AG20443 (cell line): Measurements from ENCODE around the gene ERCC6L2.

ENCODE experiments used
- DNase-seq: peaks from one replicate; pipeline ENCODE4 v3.0.0; 2012; ENCODE audit warnings: low spot score, mixed read lengths

ERCC6L2 gene

DNA sequence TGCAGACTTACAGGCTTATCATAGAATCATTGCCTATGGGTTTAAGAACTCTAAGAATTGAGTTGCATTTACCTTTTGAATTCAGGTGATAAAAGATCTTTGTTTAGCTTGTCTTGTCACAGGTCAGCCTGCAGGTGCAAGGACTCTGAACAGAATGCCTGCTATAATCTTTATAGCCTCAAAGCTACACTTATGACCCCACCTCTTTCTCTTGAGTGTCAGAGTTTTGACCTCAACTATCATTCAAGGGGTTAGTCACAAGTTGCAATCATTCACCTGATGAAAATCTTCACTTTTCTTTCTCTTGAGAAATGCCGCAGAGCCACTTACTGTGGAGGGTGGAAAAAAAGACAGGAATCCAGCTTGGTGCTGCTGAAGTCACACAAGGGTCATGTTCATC, 49.5 kb downstream of the ERCC6L2 start:
- DNase-seq, result no peak

DNA sequence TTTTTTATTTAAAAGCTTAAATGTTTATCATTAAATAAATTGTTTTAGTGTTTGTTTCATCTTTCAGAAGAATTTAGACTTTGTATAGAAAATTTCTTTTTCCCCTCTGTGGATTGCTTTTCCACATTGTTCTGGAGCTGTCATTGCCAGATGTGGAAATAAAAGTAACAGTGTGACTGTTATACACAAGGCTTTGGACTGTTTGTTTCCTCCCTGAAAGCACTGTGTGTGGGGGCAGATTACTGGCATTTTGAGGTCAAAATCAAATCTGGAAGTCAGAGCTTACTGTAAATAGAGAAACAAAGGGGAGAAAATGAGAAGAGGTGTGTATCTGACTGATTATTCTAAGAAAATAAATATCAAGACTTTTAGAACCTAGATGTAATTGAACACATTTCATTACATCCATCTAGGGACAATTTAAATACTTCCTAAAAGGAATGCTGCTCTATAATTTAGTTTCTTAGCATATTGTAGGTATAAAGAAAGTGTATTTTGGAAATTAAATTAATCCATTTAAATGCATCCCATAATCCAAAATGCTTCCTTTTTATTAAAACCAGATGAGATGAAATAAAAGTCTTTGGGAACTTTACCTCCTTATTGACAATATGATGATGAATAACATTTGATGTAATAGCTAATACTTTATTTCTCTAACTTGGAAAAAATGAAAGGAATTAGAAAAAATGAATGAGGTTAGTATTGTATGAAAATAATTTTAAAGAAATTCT, 51.9 kb downstream of the ERCC6L2 start:
- no peak for DNase-seq

DNA sequence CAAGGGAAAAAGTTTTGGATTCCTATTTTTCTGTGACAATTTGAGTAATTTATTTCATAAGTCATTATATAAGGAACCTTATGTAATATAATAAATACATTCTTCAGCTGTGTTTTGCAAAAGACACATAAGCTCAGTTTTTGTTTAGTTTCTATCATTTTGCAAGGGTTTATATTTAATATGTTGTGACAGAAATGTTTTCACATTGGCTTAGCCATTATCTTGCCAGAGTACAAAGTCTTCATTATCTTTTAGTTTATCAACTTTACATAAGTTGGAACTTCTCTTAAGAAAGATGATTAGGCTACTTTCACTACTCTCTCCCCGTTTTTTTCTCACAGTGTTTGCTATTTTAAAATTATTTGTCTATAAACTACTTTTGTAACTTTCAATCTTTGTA, 54.8 kb downstream of the ERCC6L2 start:
- DNase-seq, result no peak

DNA sequence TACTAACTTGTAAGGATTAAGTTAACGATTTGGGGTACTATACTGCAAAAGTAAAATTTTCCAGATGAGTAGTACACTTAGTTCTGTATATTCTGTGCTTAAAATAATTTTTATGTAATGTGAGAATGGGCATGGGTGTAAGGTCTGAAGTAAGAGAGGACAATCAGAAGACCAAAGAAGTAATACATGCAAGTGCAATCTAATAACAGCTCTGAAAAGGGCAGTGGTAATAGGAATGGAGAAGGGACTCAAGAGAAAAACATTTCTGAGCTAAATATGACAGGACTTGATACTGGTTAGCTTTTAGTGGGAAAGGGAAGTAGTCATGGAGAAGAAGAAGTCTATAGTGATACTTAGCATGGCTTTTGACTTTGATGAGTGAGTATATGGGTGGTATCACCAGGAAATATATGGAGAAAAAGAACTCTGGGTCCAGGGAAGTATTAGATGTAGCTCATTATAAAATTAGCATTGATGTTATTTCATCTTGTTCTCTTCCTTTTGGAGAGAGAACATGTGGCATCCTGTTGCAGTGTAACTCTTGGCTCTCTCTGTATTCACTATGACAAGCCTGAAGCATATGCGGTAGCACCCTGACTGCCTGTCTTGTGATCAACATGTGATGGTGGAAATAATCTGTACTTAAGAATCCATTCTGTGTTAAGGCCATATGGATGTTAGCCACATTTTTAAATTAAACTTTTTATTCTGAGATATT, 60.5 kb downstream of the ERCC6L2 start:
- DNase-seq, result no peak

DNA sequence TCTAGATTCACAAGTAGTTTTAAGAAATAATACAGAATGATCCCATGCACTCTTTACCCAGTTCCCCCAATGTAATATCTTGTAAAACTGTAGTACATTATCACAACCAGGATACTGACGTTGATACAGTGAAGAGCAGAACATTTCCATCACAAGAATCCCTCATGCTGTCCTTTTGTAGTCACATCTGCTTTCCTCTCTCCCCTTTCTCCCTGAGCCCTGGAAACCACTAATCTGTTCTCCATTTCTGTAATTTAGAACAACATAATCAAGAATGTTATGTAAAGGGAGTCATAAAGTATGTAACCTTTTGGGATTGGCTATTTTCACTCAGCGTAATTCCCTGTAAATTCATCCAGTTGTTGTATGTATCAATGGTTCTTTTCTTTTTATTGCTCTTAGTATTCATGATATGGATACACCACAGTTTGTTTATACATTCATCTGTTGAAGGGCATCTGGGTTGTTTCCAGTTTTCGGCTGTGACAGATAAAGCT, 61.1 kb downstream of the ERCC6L2 start:
- no peak for DNase-seq

DNA sequence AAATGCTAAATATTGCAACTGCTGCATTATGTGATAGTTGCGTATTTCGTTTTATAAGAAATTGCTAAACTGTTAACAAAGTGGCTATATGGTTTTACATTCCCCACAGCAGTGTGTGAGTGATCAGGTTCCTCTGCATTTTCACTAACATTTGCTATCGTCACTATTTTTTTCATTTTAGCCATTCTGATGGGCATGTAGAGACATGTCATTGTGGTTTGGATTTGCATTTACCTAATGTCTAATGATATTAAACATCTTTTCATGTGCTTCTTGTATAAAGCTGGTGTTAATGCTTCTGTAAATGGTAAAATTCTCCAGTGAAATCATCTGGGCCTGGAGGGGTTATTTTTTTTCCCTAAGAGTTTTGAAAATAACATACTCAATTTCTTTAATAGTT, 61.6 kb downstream of the ERCC6L2 start:
- no peak for DNase-seq

DNA sequence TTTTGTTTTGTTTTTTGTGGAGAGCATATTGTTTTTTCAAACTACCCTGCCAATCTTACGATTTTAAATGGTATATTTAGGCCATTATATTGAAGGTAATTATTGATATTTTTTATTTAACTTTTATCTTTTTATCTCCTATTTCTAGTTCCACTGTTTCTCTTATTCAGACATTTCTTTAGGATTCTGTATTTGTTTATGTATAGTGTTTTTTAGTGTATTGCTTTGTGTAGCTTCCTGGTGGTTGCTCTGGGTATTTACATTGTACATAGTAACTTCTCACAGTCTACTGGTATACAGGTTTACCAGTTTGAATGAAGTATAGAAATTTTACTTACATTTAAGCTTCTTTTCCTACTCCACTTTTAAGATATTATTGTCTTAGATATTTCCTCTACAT, 63.2 kb downstream of the ERCC6L2 start:
- no peak for DNase-seq

DNA sequence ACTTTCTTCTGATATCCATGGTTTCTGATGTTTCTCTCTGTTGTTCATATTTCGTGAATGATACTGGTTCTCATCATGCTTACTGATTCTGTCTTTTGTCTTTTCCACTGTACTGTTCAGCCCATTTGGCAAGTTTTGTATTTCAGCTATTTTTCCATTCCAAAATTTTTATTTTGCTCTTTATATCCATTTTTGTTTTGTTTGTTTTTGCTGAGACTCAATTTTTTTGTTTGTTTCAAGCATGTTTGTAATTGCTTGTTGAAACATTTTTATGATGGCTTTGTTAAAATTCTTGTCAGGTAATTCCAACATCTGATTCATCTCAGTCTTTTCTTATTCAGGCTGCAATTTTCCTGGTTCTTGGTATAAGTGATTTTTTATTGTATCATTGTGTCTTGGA, 64.0 kb downstream of the ERCC6L2 start:
- no peak for DNase-seq

DNA sequence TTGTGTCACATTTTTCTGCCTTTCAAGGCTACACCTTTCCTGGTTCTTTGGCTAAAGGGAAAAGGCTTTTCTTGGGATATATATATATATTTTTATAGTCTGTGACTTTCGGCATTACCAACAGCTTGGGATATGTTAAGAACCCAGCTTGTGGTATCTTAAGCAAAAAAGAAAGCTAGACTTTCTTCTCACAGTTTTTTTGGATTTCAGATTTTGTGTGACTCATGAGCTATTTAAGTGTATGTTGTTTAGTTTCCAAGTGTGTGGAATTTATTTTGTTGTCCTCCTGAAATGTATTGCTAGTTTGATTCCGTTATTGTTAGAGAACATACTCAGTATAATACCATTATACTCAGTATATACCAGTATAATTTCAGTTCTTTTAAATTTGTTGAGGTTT, 64.8 kb downstream of the ERCC6L2 start:
- DNase-seq, result no peak

DNA sequence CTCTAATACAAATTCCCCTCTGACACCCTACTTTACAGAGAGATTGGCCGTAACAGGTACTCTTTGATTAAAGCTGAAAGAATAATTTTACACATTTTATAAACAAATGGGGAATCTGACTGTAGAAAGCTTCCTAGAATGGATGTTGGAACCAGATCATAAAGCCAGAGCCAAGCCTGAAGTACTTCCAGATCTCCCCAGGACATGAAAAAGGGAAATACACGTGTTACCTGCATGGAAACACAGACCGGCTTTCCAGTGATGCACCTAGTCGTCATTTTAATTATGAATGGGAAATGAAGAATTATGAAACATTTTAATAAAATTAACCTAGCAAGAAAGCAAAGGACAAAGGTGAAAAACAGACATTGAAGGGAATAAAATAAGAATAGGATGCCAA, 66.5 kb downstream of the ERCC6L2 start:
- DNase-seq, result no peak

DNA sequence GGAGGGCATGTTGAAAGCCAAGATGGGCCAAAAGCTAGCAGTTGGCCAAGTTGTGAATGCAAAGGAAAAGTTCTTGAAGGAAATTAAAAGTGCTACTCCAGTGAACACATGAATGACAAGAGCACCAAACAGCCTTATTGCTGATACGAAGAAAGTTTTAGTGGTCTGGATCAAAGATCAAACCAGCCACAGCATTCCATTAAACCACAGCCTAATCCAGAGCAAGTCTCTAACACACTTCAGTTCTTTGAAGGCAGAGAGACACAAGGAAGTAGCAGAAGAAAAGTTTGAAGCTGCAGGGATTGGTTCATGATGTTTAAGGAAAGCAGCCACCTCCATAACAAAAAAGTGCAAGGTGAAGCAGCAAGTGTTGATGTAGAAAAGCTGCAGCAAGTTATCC, 71.6 kb downstream of the ERCC6L2 start:
- DNase-seq, result no peak

DNA sequence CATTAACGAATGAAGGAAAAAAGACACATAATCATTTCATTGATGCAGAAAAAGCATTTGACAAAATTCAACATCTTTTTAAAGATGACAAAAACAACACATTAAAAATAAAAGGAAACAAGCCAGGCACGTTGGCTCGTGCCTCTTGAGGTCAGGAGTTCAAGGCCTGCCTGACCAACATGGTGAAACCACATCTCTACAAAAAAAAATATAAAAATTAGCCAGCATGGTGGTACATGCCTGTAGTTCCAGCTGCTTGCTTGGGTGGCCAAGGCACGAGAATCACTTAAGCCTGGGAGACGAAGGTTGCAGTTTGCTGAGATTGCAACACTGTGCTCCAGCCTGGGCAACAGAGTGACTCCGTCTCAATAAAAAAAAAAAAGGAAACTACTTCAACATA, 77.0 kb downstream of the ERCC6L2 start:
- no peak for DNase-seq

DNA sequence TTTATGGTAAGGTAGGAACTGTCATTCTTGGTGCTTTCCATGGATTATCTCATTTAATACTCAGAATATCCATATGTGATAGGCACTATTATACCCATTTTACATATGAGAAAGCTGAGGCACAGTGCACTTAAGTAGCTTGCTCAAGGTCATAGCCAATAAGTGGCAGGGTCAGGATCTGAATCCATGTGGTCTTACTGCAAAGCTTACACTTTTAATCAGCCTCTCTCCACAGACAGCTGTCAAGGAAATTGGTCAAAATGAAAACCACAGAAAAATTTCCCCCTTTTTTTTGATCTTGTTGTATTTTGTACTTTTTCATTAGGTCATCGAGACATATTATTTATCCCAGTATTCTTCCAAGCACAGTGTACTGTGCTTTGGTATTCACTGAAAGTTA, 78.5 kb downstream of the ERCC6L2 start:
- no peak for DNase-seq

DNA sequence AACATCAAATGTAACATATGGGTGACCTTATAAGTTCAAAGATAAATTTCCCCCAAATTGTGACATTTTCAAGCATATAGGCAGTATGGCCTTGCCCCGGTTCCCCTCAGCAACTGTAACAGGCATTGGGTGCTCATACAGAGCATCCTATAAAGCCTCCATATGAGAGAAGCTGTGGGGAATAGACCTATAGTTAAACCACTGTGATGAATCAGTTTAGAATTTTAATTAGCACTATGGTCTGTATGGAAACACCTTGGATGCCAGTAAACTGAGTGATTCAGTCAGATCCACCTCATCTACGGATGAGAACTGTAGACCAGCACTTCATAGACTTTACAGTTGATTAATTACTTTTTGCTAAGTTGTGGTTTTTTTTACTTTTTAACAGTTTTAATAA, 79.4 kb downstream of the ERCC6L2 start:
- DNase-seq, result no peak

DNA sequence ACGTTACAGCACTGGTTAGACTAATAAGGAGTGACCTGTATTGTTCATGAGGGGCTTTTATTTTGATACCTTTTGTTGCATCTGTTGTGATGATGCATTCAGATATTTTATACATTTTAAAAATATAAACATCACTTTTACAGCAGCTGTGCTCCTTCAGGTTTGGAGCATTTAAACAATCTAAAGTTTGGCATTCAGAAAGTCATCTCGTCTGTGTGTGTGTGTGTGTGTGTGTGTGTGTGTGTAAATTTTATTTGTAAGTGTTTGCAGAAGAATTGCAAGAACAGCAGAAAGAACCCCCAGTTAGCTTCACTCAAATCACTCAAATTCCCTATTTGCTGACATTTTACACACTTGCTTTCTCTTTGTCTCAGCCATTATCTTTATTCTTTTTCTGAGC, 87.4 kb downstream of the ERCC6L2 start:
- DNase-seq, result no peak

DNA sequence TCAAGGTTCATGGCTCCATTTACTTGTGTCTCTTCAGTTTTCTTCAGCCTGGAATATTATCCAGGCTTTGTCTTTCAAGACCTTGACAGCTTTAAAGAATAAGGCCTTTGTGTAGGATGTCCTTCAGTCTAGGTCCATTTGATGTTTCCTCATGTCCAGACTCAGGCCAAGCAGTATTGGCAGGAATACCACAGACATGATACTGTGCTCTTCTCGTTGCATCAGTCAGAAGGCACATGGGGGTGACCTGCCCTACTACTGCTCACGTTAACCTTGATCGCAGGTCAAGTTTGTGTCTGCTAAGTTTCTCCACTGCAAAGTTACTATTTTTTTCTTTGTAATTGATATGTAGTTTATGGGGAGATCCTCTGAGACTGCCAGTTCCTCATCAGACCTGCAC, 88.2 kb downstream of the ERCC6L2 start:
- no peak for DNase-seq

DNA sequence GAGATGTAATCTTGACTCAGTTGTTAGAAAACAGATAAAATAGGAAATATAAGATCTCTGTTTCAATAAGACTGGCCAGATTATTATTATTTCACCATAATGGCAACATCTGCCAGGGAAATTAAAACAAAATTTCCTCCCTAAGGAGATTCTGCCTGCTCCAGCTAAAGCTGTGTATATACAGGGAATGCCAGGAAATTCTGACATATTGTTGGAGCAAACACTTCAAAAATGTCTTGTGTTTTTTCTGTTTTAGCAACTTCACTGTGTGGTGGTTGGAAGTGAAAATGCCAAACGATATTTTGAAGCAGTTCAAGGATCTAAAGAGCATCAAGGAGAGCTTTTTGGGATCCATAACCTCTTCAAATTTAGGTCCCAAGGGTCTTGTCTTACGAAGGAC, 90.8 kb downstream of the ERCC6L2 start:
- DNase-seq, result no peak

DNA sequence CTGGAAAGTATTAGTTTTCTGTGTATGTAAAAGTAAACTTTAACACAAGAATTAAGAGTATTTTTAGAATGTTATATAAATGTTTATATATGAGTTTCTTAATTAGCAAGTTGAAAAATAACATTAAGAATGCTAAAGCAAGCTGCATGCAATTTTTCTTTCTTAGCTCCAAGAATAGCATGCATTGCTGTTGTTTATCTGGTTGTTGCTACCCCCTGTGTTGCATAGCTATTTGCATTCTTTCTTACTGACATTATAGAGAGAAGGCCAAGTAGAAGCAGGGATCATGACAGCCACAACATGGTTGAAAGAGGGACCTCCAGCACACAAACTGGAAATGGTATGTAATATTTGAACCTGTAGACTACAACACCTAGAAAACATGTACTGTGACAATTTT, 94.8 kb downstream of the ERCC6L2 start:
- DNase-seq, result no peak

DNA sequence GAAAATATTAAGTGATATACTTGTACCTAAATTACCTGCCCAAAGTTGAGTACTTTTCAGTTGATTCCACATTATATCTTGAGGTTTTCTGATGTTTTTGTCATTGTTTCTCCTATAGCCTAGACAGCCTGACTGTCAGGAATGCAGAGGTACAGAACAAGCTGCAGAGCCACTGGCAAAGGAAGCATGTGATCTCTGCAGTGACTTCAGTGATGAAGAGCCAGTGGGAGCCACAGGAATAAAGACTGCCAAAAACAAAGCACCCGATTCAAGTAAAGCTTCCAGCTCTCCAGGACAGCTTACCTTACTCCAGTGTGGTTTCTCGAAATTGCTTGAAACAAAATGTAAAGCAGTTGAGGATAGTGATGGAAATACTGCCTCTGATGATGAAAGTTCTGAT, 96.3 kb downstream of the ERCC6L2 start:
- no peak for DNase-seq

DNA sequence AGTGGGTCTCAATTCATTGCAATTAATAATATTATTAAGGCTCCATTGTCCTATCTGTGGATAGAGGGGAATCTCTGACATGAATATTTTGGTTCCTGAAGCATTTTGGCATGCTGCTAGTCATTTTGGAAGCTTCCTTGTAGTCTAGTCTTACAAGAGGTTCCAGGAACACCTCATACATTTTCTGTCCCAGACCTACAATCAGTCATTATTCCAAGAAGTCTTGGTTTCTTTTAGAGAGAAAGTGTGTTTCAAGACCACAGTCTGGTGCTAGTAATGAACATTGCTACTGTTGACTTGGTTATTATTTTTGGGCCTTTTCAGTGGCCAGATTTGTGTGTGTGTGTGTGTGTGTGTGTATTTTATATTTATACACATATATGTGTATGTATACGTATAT, 98.9 kb downstream of the ERCC6L2 start:
- DNase-seq, result no peak

DNA sequence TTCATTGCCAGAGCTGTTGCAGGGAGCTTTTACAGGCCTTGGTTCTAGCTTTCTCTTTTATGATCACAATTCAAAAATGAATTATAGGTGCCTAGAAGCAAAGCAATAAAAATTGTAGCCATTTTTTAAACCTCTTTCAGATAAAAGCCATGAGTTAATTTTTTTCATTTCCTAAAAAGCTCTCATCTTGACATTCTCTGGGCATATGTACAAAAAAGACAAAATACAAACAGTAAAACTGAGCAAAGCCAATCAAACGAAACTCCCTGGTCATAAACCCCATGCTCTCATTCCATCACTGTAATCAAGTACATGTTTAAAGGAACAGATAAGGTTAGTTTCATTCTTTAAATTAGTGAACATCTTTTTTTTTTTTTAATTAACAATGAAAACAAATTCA, 101.9 kb downstream of the ERCC6L2 start:
- no peak for DNase-seq

DNA sequence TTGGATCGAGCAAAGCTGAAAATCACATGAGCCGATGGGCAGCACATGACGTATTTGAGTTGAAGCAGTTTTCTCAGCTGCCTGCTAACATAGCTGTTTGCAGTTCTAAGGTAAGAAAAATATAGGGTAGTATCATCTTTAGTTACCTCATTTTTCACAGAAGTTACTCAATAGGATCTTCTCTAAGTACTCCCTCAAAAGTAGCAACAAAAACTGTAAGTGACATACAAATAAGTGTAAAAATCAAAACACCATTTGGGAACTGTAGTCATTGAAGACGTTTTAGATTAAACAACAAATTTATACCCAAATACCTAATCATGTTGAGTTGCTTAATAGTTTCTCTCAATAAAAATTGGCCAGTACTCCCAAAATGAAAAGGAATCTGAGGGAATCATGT, 102.6 kb downstream of the ERCC6L2 start:
- no peak for DNase-seq

DNA sequence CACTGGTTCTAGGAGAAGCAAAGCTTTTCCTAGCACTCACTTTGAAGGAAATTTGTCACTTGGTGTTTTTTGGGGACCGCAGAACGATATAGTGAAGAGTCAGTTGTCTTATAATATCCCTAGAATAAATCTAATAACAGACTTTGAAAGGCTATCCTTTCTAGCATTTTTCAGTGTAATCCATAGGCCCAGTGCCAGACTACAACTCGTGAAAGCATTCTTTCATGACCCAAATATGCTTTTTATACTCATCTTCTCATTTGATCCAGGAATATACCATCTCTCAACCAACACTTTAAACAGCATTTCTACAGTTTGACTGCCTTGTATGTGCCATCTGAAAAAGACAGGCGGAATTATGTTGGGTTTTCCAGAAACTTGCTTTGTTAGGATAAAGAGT, 104.0 kb downstream of the ERCC6L2 start:
- DNase-seq, result no peak
